OCI-M2 (cell line): ENCODE data around the gene TREML4.
"Not testable (repeated sequence)": the region's sequence is repeated elsewhere in the genome, so short reads cannot be mapped to it uniquely, and the experiment has no call there.

ENCODE experiments used
- DNase-seq: peaks from one replicate; lab custom pipeline; 2025; ENCODE audit not compliant: unreplicated experiment; lab: John Stamatoyannopoulos, UW

The TREML4 gene, protein sequence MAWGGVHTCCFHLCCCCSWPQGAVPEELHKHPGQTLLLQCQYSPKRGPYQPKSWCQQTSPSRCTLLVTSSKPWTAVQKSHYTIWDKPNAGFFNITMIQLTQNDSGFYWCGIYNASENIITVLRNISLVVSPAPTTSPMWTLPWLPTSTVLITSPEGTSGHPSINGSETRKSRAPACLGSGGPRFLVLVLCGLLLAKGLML

DNA sequence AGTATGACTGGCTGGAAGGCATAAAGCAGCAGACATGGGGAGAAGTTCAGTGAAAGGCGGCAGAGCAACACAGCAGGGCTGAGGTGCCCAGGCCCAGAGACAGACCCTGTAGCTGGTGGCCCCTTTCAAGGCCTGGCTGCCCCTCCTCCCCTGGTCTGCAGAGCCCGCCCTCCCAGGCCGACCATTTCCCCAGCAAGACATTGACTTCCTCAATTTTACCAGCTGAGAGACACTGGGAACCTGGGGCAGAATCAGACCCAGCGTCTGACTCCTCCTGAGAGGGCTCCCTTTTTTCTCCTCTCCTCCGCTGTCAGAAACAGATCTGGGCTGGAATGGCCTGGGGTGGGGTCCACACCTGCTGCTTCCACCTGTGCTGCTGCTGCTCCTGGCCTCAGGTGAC is at the start of gene TREML4:
Gene TREML4 (plus strand): TSS at position 254 of the 400 bp plus-strand sequence. CDS start 79 bp downstream, at position 333.
- no peak for DNase-seq

DNA sequence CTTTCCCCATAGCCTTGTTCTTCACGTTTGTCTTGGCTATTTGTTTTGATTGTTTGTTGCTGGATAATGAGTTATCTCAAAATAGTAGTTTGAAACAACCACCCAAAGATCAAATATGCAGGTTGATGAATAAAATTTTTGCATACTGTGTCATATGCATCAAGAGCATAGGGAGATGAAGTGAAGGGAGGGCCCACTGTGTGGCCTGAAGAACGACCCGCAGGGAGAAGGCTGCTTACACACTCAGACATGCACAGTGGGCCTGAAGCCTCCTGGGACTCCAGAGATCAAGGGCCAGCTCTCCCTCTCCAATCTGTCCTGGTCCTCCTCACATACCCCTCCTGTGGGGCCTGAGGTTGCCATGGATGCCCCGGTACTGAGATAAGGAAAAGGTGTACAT is 49.0 kb upstream of the TREML4 start:
- no peak for DNase-seq

- no peak for DNase-seq
These were observed 46.6 kb upstream of the TREML4 start for GRCh38 chr6:41181566-41181965.

GRCh38 chr6:41182069-41183034 is 45.8 kb upstream of the TREML4 start:
- DNase-seq: no peak

DNA sequence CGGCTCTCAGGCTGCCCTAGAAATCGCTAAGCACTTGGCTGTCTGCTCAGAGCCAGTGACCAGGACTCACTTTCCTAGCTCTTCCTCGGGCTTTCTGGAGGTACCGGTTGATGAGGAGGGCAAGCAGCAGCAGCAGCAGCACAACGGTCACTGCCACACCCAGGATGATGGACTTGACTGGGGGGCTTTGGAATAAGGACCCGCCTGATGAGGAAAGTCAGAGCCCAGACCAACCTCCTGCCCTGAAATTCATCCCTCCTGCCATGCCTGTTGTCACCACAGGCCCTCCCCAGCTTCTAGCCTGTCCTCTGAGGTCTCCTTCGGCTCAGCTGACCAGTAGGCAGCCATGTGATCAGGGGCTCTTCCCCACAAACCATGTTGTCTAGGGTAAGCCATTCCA is 43.4 kb upstream of the TREML4 start:
- no peak for DNase-seq

- no peak for DNase-seq
These were observed 42.1 kb upstream of the TREML4 start for GRCh38 chr6:41186031-41186562.

- no peak for DNase-seq
These were observed 39.9 kb upstream of the TREML4 start for GRCh38 chr6:41187924-41188886.

DNA sequence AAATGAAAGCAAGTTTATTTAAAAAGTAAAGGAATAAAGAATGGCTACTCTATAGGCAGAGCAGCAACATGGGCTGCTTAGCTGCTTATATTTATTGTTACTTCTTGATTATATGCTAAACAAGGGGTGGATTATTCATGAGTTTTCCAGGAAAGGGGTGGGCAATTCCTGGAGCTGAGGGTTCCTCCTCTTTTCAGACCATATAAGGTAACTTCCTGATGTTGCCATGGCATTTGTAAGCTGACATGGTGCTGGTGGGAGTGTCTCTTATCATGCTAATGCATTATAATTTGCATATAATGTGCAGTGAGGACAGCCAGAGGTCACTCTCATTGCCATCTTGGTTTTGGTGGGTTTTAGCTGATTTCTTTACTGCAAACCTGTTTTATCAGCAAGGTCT is 39.1 kb upstream of the TREML4 start:
- not testable (repeated sequence) for DNase-seq

DNA sequence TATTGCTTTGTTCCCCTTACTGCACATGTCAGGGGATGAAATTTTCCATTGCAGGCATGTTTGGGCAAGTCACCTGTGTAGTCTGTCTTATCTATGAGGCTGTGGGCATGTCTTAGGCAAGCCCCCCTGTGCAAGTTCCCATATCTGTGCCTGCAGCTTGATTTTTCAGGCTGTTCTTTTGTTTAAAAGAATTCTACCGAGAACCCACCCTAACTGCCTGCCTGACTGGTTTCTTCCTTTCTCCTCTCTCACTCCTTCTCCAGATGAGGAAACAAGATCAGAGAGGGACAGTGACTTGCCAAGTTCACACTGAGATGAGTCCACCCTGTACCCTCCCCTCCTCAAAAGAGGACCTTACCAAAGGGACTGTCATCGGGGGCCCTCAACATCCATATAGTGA is 38.2 kb upstream of the TREML4 start:
- no peak for DNase-seq

GRCh38 chr6:41190791-41191190 is 37.4 kb upstream of the TREML4 start:
- DNase-seq: no peak

- DNase-seq: no peak
These were observed 36.6 kb upstream of the TREML4 start for GRCh38 chr6:41191569-41191968.

- DNase-seq: no peak
These were observed 34.9 kb upstream of the TREML4 start for GRCh38 chr6:41193171-41193734.

- DNase-seq: no peak
These were observed 34.3 kb upstream of the TREML4 start for GRCh38 chr6:41193884-41194283.

GRCh38 chr6:41194386-41194785 is 33.8 kb upstream of the TREML4 start:
- DNase-seq: no peak

GRCh38 chr6:41197234-41197633 is 30.9 kb upstream of the TREML4 start:
- no peak for DNase-seq

DNA sequence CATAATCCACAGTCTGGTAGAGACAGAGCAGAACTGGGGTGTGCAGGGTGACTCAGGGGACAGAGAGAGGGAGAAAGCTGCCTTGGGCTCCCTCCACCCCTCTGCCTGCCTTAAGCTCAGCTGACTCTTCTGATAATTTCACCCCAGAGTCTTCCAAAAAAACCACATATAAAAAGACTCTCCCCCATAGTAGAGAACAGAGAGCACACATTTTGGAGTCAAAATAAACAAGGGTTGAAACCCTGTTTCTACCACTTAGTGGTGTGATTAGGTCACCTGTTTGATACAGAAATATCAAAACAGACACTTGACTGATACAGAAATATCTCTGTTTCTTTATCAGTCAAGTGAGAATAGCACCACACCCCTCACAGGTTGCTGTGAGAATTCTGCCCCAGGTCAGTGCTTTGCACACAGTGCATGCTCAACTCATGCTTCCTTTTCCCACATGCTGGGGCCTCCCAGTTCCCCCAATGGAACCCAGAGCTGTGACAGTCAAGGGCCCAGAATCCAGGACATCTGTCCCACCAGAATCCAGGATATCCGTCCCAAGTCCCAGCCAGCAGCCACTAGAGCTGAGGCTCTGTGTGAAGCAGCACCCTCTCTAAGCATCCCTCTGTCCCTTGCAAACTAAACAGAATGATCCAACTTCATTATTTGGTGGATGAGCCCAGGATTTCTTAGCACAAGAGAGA is 28.4 kb upstream of the TREML4 start:
- DNase-seq: no peak

DNA sequence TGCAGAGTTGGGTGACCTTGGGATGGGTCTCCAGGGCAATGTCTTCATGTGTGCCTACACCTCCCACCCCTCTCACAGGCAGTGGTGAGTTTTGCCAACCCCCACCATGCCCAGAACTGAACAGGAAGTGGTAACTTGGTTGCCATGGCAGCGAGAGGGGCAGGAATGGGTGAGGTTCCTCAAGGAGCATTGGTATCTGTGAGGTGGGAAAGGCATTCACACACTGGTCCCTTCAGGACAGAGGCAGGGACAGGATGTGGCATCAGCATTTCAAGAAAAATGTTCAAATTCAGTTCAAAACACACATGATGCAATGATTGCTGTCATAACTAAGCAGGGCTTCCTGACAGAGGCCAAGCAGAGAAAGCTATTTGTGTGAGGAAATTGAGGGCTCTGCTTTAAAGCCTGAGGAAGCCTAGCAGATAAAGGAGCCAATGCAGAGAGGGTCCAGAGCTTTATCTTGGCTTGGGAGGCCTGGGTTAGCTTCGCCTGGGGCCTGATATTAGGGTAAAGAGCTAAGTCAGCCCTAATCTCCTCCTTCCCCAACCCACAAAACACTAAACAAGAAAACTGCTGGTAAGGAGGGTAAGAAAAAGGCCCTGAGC is 27.8 kb upstream of the TREML4 start:
- DNase-seq: peak; percentile 64

- DNase-seq: no peak
These were observed 27.0 kb upstream of the TREML4 start, which contains the start of gene TREML2 for GRCh38 chr6:41200901-41201763. TSS of gene TREML2 (minus strand) at chr6:41201149. CDS start at chr6:41201008, 141 bp downstream.
